GM12872 (cell line): Measurements from ENCODE around the gene RIOX2.

Experiments
- TF ChIP-seq, protein P1 (sequence below): IDR thresholded peaks from 3 replicates; pipeline ENCODE4 v1.5.1; 2011; ENCODE audit warnings: low read depth, mild to moderate bottlenecking, low read length, moderate library complexity; ENCODE audit not compliant: insufficient read depth

The RIOX2 gene

GRCh38 chr3:97901313-97902248 is 70.7 kb downstream of the RIOX2 start:
- TF ChIP-seq, protein P1, sequence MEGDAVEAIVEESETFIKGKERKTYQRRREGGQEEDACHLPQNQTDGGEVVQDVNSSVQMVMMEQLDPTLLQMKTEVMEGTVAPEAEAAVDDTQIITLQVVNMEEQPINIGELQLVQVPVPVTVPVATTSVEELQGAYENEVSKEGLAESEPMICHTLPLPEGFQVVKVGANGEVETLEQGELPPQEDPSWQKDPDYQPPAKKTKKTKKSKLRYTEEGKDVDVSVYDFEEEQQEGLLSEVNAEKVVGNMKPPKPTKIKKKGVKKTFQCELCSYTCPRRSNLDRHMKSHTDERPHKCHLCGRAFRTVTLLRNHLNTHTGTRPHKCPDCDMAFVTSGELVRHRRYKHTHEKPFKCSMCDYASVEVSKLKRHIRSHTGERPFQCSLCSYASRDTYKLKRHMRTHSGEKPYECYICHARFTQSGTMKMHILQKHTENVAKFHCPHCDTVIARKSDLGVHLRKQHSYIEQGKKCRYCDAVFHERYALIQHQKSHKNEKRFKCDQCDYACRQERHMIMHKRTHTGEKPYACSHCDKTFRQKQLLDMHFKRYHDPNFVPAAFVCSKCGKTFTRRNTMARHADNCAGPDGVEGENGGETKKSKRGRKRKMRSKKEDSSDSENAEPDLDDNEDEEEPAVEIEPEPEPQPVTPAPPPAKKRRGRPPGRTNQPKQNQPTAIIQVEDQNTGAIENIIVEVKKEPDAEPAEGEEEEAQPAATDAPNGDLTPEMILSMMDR, result no peak

- TF ChIP-seq, protein P1, result no peak
These were observed 72.9 kb downstream of the RIOX2 start for GRCh38 chr3:97899331-97899730.

DNA sequence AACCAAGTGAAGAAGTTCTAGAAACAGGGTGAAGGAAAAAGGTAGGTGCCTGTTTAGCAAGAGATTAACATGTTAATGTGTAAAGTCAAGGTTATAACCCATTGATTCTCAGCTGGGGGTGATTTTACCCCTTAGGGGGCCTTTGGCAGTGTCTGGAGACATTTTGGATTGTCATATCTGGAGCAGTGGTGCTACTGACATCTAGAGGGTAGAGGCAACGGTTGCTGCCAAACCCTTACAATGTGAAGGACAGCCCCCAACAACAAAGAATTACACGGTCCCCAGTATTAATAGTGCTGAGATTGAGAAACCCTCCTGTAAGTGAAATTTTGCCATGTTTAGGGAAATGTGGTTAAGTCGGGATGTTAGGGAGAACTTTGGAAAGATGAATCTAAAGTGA is 75.7 kb downstream of the RIOX2 start:
- TF ChIP-seq, protein P1, result no peak

- TF ChIP-seq, protein P1, result no peak
These were observed 76.1 kb downstream of the RIOX2 start for GRCh38 chr3:97896129-97896528.

- TF ChIP-seq, protein P1, result no peak
These were observed 77.0 kb downstream of the RIOX2 start for GRCh38 chr3:97895216-97895615.

- TF ChIP-seq, protein P1, result no peak
These were observed 79.4 kb downstream of the RIOX2 start for GRCh38 chr3:97892852-97893251.
